ENCODE data around the gene SIRPA. TPM values are rescaled to one million over a fixed set of nuclear protein-coding genes. Genes with fewer than 3 reads are reported as not detected.

The SIRPA gene
- total and polyA plus RNA-seq, 12 donors, result 9.7 to 45.8 (median 24.8) TPM

GRCh38 chr20:1854246-1854645 lies 41.0 kb upstream of the SIRPA start:
- no peak for ATAC-seq

GRCh38 chr20:1855109-1855508 lies 40.1 kb upstream of the SIRPA start:
- no peaks in the 10 kb centered on the region for H3K9me3 ChIP-seq
- no peak for TF ChIP-seq CTCF (IDR thresholded peaks at IDR 0.05)
- peaks cover 0 to 43% (median 0%) of the 10 kb centered on the region in 9 donors for H3K4me1 ChIP-seq
- no peak overlapping the region for H3K27ac ChIP-seq
- ATAC-seq (no peak), DNase-seq (no peak)
- H3K27me3 ChIP-seq, result no peaks in the 10 kb centered on the region
- H3K36me3 ChIP-seq, result no peaks in the 10 kb centered on the region
- H3K4me3 ChIP-seq, result no peak overlapping the region
- 80% methylated on average over 6 of the region's 6 CpGs for WGBS, 2 donors
- intact Hi-C loops (cut with DNase I), result no loop called here

More at GRCh38 chr20:1854246-1854645, 41.0 kb upstream of the SIRPA start:
- Histone ChIP-seq H3K9me3 (no peaks in the 10 kb centered on the region), H3K4me3 (no peak overlapping the region), H3K4me1 (peaks cover 0 to 46% (median 0%) of the 10 kb centered on the region in 9 donors), H3K27ac (no peak overlapping the region), H3K36me3 (no peaks in the 10 kb centered on the region), H3K27me3 (no peaks in the 10 kb centered on the region)
- no peak for DNase-seq
- 71 to 97% methylated on average over 5 of the region's 5 CpGs for WGBS, 2 donors
- intact Hi-C loops (cut with DNase I), result no loop called here
- TF ChIP-seq CTCF (IDR thresholded peaks at IDR 0.05), result no peak

GRCh38 chr20:1855690-1856089 lies 39.5 kb upstream of the SIRPA start:
- intact Hi-C loops (cut with DNase I), result no loop called here
- Histone ChIP-seq H3K27ac (no peak overlapping the region), H3K27me3 (no peaks in the 10 kb centered on the region), H3K4me3 (no peak overlapping the region), H3K9me3 (no peaks in the 10 kb centered on the region), H3K36me3 (no peaks in the 10 kb centered on the region), H3K4me1 (peaks cover 0 to 39% (median 0%) of the 10 kb centered on the region in 9 donors)
- WGBS, 2 donors, result 60 to 71% methylated on average over 1 of the region's 1 CpG
- TF ChIP-seq CTCF (IDR thresholded peaks at IDR 0.05), result no peak
- ATAC-seq, result no peak
- no peak for DNase-seq

- H3K9me3 ChIP-seq, result no peaks in the 10 kb centered on the region
- no peak for TF ChIP-seq CTCF (IDR thresholded peaks at IDR 0.05)
Measured at GRCh38 chr20:1856424-1856823, 38.8 kb upstream of the SIRPA start.

More at GRCh38 chr20:1856424-1856823, 38.8 kb upstream of the SIRPA start:
- intact Hi-C loops (cut with DNase I), result no loop called here
- Histone ChIP-seq H3K4me3 (no peak overlapping the region), H3K36me3 (no peaks in the 10 kb centered on the region), H3K4me1 (peaks cover 0 to 34% (median 0%) of the 10 kb centered on the region in 9 donors), H3K27me3 (no peaks in the 10 kb centered on the region), H3K27ac (no peak overlapping the region)
- WGBS, 2 donors, result 69 to 76% methylated on average over 1 of the region's 1 CpG
- DNase-seq (no peak), ATAC-seq (no peak)
